Left ventricle myocardium inferior (tissue), 1 donor: ENCODE measurements around the gene RSPH6A. TPM values are rescaled to one million over a fixed set of nuclear protein-coding genes. Genes with fewer than 3 reads are reported as not detected.

Experiments used
- DNase-seq: peaks from one replicate; pipeline ENCODE4 v3.0.0-alpha.2; 2020
- H3K27ac ChIP-seq: fragments of 200-600 bp; replicated peaks from 2 replicates; pipeline ENCODE4 v1.8.0; 2021
- H3K27me3 ChIP-seq: fragments of 200-600 bp; 2 replicates; pipeline ENCODE4 v1.8.0; 2021; ENCODE audit warnings: low read depth
- H3K36me3 ChIP-seq: fragments of 200-600 bp; 2 replicates; pipeline ENCODE4 v1.8.0; 2021
- H3K4me1 ChIP-seq: fragments of 200-600 bp; 2 replicates; pipeline ENCODE4 v1.8.0; 2021
- H3K4me3 ChIP-seq: fragments of 200-600 bp; 2 replicates; pipeline ENCODE4 v1.8.0; 2021; ENCODE audit warnings: mild to moderate bottlenecking, moderate library complexity
- H3K9me3 ChIP-seq: fragments of 200-600 bp; replicated peaks from 2 replicates; pipeline ENCODE4 v1.8.0; 2021
- intact Hi-C: fragments of 100-400 bp; cut with micrococcal nuclease; formaldehyde crosslinking; loops from one replicate; pipeline ENCODE4 v1.11.0; 2022
- total RNA-seq: library from RNA; stranded (reverse); fragmentation: NEBNext Ultra II Directional; extraction: Animal tissue kit (Norgen Biotek cat#: 25700); gene quantifications from one replicate; pipeline ENCODE4 v1.2.1, GENCODE V29; 2021
- TF ChIP-seq, protein P1 (sequence below): fragments of 200-600 bp; IDR thresholded peaks from 2 replicates; pipeline ENCODE4 v1.8.0; 2021; ENCODE audit warnings: antibody characterized with exemption, mild to moderate bottlenecking, borderline replicate concordance
- donor health status: DM: no; HTN: yes; CAD: no; lungs with severe emphysema.

The RSPH6A gene
- total RNA-seq, 1 donor from 2014 or later, result not detected

DNA sequence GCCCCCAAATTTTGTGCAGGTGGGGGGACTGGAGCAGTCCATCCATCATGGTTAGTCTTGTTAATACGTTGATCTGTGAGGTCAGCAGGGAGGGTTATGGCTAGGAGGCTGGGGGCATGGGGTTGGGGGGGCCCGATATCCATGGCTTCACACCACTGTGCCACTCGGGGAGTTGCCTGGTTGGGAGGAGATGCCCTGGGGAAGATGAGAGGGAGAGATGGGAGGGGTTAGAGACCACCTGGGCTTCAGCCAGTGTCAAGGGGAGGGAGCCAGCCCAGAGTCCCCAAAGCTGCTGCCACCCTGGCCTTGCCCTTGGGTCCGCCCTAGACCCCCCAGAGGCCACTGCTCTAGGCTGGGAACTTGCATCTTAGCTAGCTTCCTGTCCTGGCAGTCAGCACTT is 31.0 kb downstream of the RSPH6A start:
- Histone ChIP-seq H3K27ac (peak overlapping the region; percentile 94), H3K4me3 (no peak overlapping the region), H3K4me1 (peaks cover 94% of the 10 kb centered on the region), H3K36me3 (peaks cover 35% of the 10 kb centered on the region), H3K27me3 (no peaks in the 10 kb centered on the region), H3K9me3 (no peaks in the 10 kb centered on the region)
- intact Hi-C loops, result no loop called here
- TF ChIP-seq, protein P1, sequence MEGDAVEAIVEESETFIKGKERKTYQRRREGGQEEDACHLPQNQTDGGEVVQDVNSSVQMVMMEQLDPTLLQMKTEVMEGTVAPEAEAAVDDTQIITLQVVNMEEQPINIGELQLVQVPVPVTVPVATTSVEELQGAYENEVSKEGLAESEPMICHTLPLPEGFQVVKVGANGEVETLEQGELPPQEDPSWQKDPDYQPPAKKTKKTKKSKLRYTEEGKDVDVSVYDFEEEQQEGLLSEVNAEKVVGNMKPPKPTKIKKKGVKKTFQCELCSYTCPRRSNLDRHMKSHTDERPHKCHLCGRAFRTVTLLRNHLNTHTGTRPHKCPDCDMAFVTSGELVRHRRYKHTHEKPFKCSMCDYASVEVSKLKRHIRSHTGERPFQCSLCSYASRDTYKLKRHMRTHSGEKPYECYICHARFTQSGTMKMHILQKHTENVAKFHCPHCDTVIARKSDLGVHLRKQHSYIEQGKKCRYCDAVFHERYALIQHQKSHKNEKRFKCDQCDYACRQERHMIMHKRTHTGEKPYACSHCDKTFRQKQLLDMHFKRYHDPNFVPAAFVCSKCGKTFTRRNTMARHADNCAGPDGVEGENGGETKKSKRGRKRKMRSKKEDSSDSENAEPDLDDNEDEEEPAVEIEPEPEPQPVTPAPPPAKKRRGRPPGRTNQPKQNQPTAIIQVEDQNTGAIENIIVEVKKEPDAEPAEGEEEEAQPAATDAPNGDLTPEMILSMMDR, result no peak
- DNase-seq, result no peak

DNA sequence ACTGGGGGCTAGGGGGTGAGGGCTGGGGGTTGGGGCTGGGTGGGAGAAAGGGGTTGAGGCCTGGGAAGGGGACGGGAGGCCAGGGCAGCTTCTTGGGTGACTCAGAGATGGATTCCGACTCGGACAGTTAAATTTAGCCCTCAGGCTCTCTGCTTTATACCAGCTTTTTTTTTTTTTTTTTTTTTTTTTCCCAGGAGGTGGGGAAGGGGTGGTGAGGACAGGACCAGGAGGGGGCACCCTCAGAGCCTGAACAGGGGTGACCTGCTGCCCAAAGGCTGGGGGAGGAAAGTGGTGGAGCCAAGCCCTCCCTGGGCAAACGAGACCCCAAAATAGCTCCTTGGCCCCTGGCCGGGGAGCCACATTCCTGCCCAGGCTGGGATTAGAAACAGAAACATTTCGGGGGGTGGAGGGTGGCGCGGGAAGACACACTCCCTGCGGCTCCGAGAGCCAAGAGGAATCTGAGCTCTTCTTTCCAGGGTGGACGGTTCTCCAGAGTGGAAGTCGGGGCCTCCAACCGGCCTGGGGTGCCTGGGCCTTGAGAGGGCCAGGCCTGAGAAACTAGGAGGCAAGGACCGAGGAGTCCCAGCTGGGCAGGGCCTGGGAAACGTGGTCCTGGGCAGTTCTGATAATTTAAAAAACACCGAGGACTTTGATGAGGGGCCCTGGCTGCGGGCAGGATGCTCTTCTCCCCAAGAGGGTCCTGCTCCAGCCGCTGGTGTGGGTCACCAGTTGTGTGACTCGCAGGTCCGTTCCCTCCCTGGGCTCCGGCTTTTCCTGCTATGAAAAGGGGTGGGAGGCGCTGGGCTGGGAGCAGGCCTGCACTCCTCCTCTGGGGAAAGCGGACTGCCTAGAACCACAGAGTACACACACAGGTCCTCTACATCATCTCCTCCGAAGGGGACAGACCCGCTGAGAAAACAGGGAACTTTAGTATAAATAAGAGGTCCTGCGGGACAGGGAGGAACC is 32.0 kb downstream of the RSPH6A start:
- Histone ChIP-seq H3K36me3 (peaks cover 35% of the 10 kb centered on the region), H3K9me3 (no peaks in the 10 kb centered on the region), H3K27me3 (no peaks in the 10 kb centered on the region), H3K27ac (peak overlapping the region; percentile 94), H3K4me3 (peak overlapping the region; percentile 75), H3K4me1 (peaks cover 89% of the 10 kb centered on the region)
- DNase-seq, result peak; percentile 85
- TF ChIP-seq, protein P1, result no peak
- intact Hi-C loops, result no loop called here

DNA sequence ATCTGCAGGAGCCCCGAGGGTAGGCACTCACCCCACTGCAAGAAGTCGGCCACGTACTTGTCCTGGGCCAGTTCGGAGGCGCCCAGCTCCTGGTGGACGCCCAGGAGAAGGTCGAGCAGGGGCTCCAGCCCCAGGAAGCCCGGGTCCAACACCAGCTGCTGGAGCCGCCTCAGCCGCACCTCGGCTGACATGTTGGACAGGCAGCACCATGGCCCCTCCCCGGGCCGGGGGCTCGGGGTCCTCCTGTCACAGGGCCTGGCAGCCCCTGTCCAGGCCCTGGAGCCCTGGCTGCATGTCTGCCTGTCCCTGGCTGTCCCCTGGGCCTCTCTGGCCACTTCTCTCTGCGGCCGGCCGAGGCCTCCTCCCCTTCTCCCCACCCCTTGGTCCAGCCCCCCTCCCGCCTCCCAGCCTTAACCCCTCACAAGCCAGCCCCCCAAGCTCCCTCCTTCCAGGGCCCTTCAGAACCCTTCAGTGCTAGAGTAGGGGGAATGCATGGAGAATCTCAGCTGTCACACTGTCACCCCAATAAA is 32.9 kb downstream of the RSPH6A start, which contains the start of gene DMPK:
Gene DMPK (minus strand): TSS at position 329 of the 530 bp plus-strand sequence. CDS start 138 bp downstream, at position 191.
- TF ChIP-seq, protein P1, result no peak
- Histone ChIP-seq H3K9me3 (no peaks in the 10 kb centered on the region), H3K4me1 (peaks cover 81% of the 10 kb centered on the region), H3K36me3 (peaks cover 40% of the 10 kb centered on the region), H3K27me3 (no peaks in the 10 kb centered on the region), H3K4me3 (peak within 1 kb of the TSS; percentile 75), H3K27ac (peak within 1 kb of the TSS; percentile 94)
- intact Hi-C loops, result no loop called here
- DNase-seq, result peak; percentile 76

DNA sequence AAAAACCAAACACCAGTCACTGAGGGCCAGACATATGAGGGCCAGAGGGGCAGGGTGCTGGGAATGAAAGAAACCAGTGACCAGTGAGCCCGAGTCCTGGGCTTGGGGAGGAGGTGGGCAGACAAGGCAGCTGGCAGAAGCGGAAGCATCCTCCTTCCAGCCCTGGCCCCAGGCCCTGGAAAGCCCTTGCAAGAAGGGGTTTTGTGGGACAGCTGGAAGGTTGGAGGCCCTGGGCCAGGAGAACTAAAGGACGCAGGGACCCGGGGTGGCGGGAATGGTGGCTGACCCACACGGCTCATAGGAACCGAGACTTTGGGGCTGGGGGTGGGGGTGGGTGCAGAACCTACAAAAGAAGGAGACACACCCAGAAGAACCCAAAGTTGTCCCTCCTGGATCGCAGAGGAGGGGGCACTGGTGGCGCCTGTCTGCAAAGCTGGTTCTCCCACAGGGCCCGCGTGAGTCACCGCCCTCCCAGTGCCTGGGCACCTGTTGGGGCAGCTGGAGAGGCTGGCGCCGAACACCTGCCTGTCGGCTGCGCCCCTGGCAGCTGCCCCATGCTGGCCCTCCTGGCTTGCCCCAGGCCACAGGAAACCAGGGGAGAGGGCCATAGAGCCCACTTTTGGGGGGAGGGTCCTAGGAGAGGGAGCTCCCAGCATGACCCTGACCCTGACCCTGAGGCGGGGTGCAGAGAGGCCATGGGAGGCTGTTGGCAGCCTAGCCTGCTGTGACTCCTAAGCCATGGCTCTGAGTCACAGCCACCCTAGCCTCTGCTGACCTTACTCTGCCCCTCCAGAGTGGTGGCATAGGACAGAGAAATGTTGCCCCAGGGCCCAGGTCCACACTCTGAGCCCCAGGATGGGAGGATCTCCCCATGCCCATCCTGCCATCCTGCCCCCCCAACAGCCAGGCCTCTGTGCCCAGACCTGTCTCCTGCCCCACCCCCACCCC is 33.6 kb downstream of the RSPH6A start:
- intact Hi-C loops, result no loop called here
- Histone ChIP-seq H3K9me3 (no peaks in the 10 kb centered on the region), H3K4me3 (peak overlapping the region; percentile 75), H3K27me3 (no peaks in the 10 kb centered on the region), H3K27ac (peak overlapping the region; percentile 94), H3K4me1 (peaks cover 78% of the 10 kb centered on the region), H3K36me3 (peaks cover 41% of the 10 kb centered on the region)
- DNase-seq, result no peak
- TF ChIP-seq, protein P1, result no peak
